Coronary artery (tissue), 2 donors: ENCODE data around the gene ISG20L2.

Experiments
- DNase-seq: peaks from one replicate; pipeline ENCODE4 v3.0.0-alpha.2; 2017; ENCODE audit warnings: low spot score
- H3K27ac ChIP-seq, 2 donors: fragments of 200-600 bp; sonication (generic); one replicate each; pipeline ENCODE4 v1.5.1; 2016 to 2019
- H3K4me3 ChIP-seq: fragments of 200-600 bp; sonication (generic); 2 replicates; pipeline ENCODE4 v1.5.1; 2016; ENCODE audit warnings: mild to moderate bottlenecking, moderate library complexity
- CTCF ChIP-seq: fragments of 200-600 bp; sonication (generic); IDR thresholded peaks from one replicate; pipeline ENCODE4 v1.5.1; 2019; ENCODE audit warnings: antibody characterized with exemption

ISG20L2 gene

DNA sequence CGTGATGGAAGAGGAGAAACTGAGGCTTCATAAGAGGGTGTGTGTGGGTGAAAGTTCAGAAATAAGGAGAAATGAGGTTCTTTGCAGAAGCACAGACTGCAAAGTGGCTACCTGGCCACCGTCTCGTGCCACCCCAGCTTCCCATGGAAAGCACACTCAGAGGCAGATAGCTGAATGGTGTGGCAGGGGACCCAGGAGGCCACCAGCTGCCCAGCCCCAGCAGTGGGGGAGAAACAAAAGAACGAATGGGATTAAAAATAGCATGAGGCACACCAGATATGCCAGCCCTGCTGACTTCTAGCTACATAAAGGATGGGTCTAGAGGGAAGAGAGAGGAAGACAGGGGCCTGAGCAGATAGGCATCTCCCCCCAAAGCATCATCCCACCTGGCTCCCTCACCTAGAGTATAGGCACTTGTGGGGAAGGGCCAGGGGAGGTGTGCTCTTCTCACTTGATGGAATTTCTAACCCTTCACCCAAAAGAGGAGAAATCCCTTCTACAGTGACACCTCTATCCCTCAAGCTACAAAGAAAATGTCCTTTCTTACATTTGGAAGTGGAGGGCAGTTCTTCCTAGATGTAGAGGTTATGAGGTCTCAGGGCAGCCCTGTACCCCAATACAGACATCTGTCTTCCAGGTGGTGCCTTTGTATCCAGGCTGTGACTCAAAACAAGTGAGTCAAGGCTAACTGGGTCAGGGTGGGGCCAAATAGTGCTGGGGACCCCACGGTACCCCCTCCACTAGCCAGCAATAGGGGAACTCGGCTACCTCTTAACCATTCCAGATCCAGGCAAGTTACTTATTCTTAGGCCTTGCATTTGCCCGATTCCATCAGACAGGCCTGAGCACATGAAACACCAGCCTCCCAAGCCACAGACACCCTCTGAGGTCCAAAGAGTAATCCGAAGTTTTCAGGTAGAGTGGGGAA lies 19.4 kb upstream of the ISG20L2 start:
- Histone ChIP-seq H3K4me3 (peak overlapping the region; percentile 100), H3K27ac (peak overlapping the region; percentile 98 to 99)
- TF ChIP-seq CTCF = no peak
- peak; percentile 75 for DNase-seq

GRCh38 chr1:156746728-156747631 lies 18.4 kb upstream of the ISG20L2 start:
- peak; percentile 98 for DNase-seq
- peak overlapping the region; percentile 100 for H3K4me3 ChIP-seq
- peak overlapping the region; percentile 98 to 99 for H3K27ac ChIP-seq
- TF ChIP-seq CTCF = no peak

DNA sequence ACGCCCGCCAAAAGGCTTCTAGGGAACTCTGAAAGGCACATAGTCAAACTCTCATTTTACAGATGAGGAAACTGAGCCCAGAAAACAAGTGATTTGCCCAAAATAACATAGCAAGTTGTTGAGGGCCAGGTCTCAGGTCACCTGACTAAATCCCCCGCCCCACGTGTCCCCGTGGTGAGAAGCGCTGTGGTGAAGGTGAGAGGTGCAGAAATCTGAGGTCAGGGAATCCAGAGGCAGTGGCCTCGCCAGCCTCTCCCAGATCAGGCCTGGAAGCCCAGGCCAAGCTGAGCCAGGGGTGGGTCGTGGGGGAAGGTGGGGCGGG lies 17.8 kb upstream of the ISG20L2 start:
- TF ChIP-seq CTCF = no peak
- H3K27ac ChIP-seq = peak overlapping the region; percentile 98 to 99
- DNase-seq = no peak
- H3K4me3 ChIP-seq = peak overlapping the region; percentile 100

DNA sequence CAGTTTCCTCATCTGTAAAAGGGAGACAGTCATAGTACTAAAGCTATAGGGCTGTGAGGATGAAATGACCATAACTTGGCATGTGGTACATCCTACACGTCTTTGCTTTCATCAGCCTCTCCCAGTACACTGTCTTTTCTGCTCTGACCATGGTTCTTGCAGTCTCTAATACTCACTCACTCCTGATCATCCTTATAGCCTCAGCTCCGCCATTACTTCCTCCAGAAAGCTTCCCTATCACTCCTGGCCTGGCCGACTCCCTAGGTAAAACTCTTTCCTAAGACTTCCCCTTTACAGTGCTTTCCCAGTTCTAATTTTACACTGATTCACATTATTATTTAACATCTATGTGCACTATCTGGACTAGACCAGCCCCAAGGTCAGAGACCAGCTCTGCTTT lies 17.3 kb upstream of the ISG20L2 start:
- no peak for TF ChIP-seq CTCF
- Histone ChIP-seq H3K4me3 (peak overlapping the region; percentile 100), H3K27ac (peak overlapping the region; percentile 98 to 99)
- no peak for DNase-seq

- no peak for TF ChIP-seq CTCF
- no peak for DNase-seq
- peak overlapping the region; percentile 16 to 99 for H3K27ac ChIP-seq
- no peak overlapping the region for H3K4me3 ChIP-seq
Measured at GRCh38 chr1:156744786-156745419, 16.3 kb upstream of the ISG20L2 start.

GRCh38 chr1:156744344-156744743 lies 15.8 kb upstream of the ISG20L2 start:
- no peak overlapping the region for H3K4me3 ChIP-seq
- no peak for TF ChIP-seq CTCF
- DNase-seq = no peak
- peak overlapping the region in 1 of 2 donors; percentile 22 for H3K27ac ChIP-seq
